Fibroblast of lung (primary cell): ENCODE results near the gene ANK2.

Experiments used
- CTCF ChIP-seq, 2 donors: IDR thresholded peaks in 1 of 2; conservative IDR thresholded peaks in 1 of 2; 1 replicate in 1 of 2; 2 replicates in 1 of 2; pipeline ENCODE4 v1.5.1; 2011 to 2012; ENCODE audit warnings: low read length in 2 of 2, control low read depth in 1 of 2, inconsistent platforms in 1 of 2, low read depth in 1 of 2, mild to moderate bottlenecking in 1 of 2
- EZH2 ChIP-seq: IDR thresholded peaks from 2 replicates; pipeline ENCODE4 v1.5.1; 2012; ENCODE audit warnings: low read length, control low read depth, mild to moderate bottlenecking; ENCODE audit errors: missing control alignments

GRCh38 chr4:113409181-113409580 lies 359.7 kb downstream of the ANK2 start:
- TF ChIP-seq EZH2 (no peak), CTCF (conservative IDR thresholded peaks at IDR 0.05 in 1 of 2, IDR thresholded peaks at IDR 0.05 in 1 of 2; ENCODE audit: low read depth in 1 of 2, low read length in 2 of 2) (no peak)
